ENCODE results near the gene NR2F6.
A peak's percentile ranks its signal among the peaks of the same experiment; 100 is the strongest.

Gene NR2F6

DNA sequence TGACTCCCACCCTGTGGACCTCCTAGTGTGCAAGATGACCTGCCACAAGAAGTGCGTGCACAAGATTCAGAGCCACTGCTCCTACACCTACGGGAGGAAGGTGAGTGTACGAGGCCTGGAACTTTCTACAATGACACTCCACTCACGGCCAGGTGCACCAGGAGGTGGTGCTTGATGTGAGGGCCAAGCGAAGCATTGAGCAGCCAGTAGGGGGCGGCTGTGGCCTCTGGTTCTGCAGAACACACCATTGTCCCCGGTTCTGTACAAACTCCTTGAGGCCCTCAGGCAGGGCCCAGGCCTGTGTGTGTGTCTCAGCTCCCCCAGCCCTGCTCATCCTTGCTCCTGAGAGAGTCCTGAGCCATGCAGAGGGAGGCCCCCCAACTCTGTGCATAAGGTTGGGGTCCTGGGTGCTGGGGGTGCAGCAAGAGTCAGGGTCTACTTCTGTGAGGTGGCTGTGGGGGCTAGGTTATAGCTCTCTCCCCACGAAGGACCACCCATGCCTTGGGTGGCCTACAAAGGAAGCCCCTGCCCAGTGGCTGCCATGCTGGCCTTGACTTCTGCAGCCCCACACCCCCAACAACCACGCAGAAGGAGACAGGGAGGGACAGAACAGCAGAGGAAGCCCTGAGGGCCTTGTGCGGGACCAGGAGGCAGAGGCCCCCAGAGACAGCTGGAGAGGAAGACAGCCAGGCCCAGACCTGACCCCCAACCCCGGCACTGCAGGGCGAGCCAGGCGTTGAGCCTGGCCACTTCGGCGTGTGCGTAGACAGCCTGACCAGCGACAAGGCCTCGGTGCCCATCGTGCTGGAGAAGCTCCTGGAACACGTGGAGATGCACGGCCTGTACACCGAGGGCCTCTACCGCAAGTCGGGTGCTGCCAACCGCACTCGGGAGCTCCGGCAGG lies 40.2 kb downstream of the NR2F6 start:
- TF ChIP-seq, protein P1, sequence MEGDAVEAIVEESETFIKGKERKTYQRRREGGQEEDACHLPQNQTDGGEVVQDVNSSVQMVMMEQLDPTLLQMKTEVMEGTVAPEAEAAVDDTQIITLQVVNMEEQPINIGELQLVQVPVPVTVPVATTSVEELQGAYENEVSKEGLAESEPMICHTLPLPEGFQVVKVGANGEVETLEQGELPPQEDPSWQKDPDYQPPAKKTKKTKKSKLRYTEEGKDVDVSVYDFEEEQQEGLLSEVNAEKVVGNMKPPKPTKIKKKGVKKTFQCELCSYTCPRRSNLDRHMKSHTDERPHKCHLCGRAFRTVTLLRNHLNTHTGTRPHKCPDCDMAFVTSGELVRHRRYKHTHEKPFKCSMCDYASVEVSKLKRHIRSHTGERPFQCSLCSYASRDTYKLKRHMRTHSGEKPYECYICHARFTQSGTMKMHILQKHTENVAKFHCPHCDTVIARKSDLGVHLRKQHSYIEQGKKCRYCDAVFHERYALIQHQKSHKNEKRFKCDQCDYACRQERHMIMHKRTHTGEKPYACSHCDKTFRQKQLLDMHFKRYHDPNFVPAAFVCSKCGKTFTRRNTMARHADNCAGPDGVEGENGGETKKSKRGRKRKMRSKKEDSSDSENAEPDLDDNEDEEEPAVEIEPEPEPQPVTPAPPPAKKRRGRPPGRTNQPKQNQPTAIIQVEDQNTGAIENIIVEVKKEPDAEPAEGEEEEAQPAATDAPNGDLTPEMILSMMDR (conservative IDR thresholded peaks at IDR 0.05; ENCODE audit: low read length), result peak; percentile 77
- no peak for TF ChIP-seq EZH2phosphoT487 (IDR thresholded peaks at IDR 0.05; ENCODE audit: borderline replicate concordance)
- Histone ChIP-seq H3K36me3 (ENCODE audit: insufficient read depth, low read length) (peaks cover 47% of the 10 kb centered on the region; the same call in 1 of the 2 replicates), H3F3A (ENCODE audit: low read depth) (no peaks in the 10 kb centered on the region), H3K4me2 (ENCODE audit: low read depth, low read length, poor library complexity, severe bottlenecking) (no peak overlapping the region), H3K79me2 (ENCODE audit: insufficient read depth, low read length) (no peaks in the 10 kb centered on the region), H3K9me3 (ENCODE audit: insufficient read depth, low read depth, low read length) (no peaks in the 10 kb centered on the region), H4K20me1 (ENCODE audit: insufficient read depth, low read length, poor library complexity, severe bottlenecking) (no peaks in the 10 kb centered on the region), H3K27me3 (ENCODE audit: insufficient read depth, low read length, poor library complexity, severe bottlenecking) (no peaks in the 10 kb centered on the region), H3K9me2 (replicated peaks; ENCODE audit: low read depth, low read length) (no peaks in the 10 kb centered on the region), H3K4me1 (ENCODE audit: insufficient read depth, low read length, poor library complexity, severe bottlenecking) (no peaks in the 10 kb centered on the region), H3K9ac (ENCODE audit: low read depth, low read length, poor library complexity, severe bottlenecking) (no peak overlapping the region), H3K4me3 (ENCODE audit: low read length, poor library complexity, severe bottlenecking) (no peak overlapping the region), H2AFZ (ENCODE audit: low read length) (no peak overlapping the region)

- no peak overlapping the region for H3K9ac ChIP-seq (ENCODE audit: low read depth, low read length, poor library complexity, severe bottlenecking)
- H4K20me1 ChIP-seq (ENCODE audit: insufficient read depth, low read length, poor library complexity, severe bottlenecking), result no peaks in the 10 kb centered on the region
- no peak for TF ChIP-seq EZH2phosphoT487 (IDR thresholded peaks at IDR 0.05; ENCODE audit: borderline replicate concordance)
- TF ChIP-seq, protein P1 (conservative IDR thresholded peaks at IDR 0.05; ENCODE audit: low read length), result no peak
- H3K79me2 ChIP-seq (ENCODE audit: insufficient read depth, low read length), result no peaks in the 10 kb centered on the region
- H3K4me2 ChIP-seq (ENCODE audit: low read depth, low read length, poor library complexity, severe bottlenecking), result no peak overlapping the region
- H3K36me3 ChIP-seq (ENCODE audit: insufficient read depth, low read length), result peaks cover 61% of the 10 kb centered on the region; the same call in 1 of the 2 replicates
- no peaks in the 10 kb centered on the region for H3F3A ChIP-seq (ENCODE audit: low read depth)
- H2AFZ ChIP-seq (ENCODE audit: low read length), result no peak overlapping the region
- no peaks in the 10 kb centered on the region for H3K4me1 ChIP-seq (ENCODE audit: insufficient read depth, low read length, poor library complexity, severe bottlenecking)
- no peaks in the 10 kb centered on the region for H3K27me3 ChIP-seq (ENCODE audit: insufficient read depth, low read length, poor library complexity, severe bottlenecking)
- H3K9me2 ChIP-seq (replicated peaks; ENCODE audit: low read depth, low read length), result no peaks in the 10 kb centered on the region
- no peak overlapping the region for H3K4me3 ChIP-seq (ENCODE audit: low read length, poor library complexity, severe bottlenecking)
- H3K9me3 ChIP-seq (ENCODE audit: insufficient read depth, low read depth, low read length), result no peaks in the 10 kb centered on the region
Measured at GRCh38 chr19:17202713-17203112, 43.0 kb downstream of the NR2F6 start.

DNA sequence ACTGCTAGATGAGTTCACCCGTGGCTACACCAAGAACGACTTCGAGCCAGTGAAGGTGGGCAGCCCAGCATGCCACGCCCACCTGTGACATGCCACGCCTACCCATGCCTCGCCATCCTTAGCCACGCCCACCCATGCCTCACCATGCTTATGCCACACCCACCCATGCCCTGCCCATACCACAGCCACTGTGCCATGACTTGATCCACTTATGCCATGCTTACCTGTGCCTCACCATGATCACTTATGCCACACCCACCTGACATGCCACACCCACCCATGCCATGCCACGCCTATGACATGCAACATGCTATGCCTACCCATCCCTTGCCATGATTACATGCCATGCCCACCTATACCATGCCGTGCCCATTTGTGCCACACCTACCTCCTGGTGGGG lies 43.5 kb downstream of the NR2F6 start:
- TF ChIP-seq, protein P1 (conservative IDR thresholded peaks at IDR 0.05; ENCODE audit: low read length), result no peak
- no peak for TF ChIP-seq EZH2phosphoT487 (IDR thresholded peaks at IDR 0.05; ENCODE audit: borderline replicate concordance)
- H3K9me2 ChIP-seq (replicated peaks; ENCODE audit: low read depth, low read length), result no peaks in the 10 kb centered on the region
- no peaks in the 10 kb centered on the region for H3K27me3 ChIP-seq (ENCODE audit: insufficient read depth, low read length, poor library complexity, severe bottlenecking)
- no peaks in the 10 kb centered on the region for H3K79me2 ChIP-seq (ENCODE audit: insufficient read depth, low read length)
- no peak overlapping the region for H3K9ac ChIP-seq (ENCODE audit: low read depth, low read length, poor library complexity, severe bottlenecking)
- H3K9me3 ChIP-seq (ENCODE audit: insufficient read depth, low read depth, low read length), result no peaks in the 10 kb centered on the region
- no peaks in the 10 kb centered on the region for H4K20me1 ChIP-seq (ENCODE audit: insufficient read depth, low read length, poor library complexity, severe bottlenecking)
- H3K4me1 ChIP-seq (ENCODE audit: insufficient read depth, low read length, poor library complexity, severe bottlenecking), result no peaks in the 10 kb centered on the region
- peaks cover 62% of the 10 kb centered on the region; the same call in 1 of the 2 replicates for H3K36me3 ChIP-seq (ENCODE audit: insufficient read depth, low read length)
- no peak overlapping the region for H2AFZ ChIP-seq (ENCODE audit: low read length)
- H3K4me3 ChIP-seq (ENCODE audit: low read length, poor library complexity, severe bottlenecking), result no peak overlapping the region
- H3F3A ChIP-seq (ENCODE audit: low read depth), result no peaks in the 10 kb centered on the region
- no peak overlapping the region for H3K4me2 ChIP-seq (ENCODE audit: low read depth, low read length, poor library complexity, severe bottlenecking)
